ENCODE data around the gene TBX6.

TBX6 gene

GRCh38 chr16:30066761-30067583, 24.8 kb downstream of the TBX6 start:
- Mint-ChIP-seq H3K27ac (peak overlapping the region; percentile 99), H3K9me3 (no peaks in the 10 kb centered on the region), H3K4me3 (peak overlapping the region; percentile 99), H3K27me3 (no peaks in the 10 kb centered on the region), H3K4me1 (peaks cover 47% of the 10 kb centered on the region), H3K36me3 (peaks cover 42% of the 10 kb centered on the region)
- ATAC-seq: no peak

GRCh38 chr16:30065943-30066760, 25.6 kb downstream of the TBX6 start:
- Mint-ChIP-seq H3K9me3 (no peaks in the 10 kb centered on the region), H3K4me3 (peak overlapping the region; percentile 99), H3K27ac (peak overlapping the region; percentile 99), H3K4me1 (peaks cover 47% of the 10 kb centered on the region), H3K27me3 (no peaks in the 10 kb centered on the region), H3K36me3 (peaks cover 40% of the 10 kb centered on the region)
- ATAC-seq: peak; percentile 0

GRCh38 chr16:30065102-30065942, 26.4 kb downstream of the TBX6 start, which contains the start of gene ALDOA:
Gene ALDOA (plus strand): TSS chr16:30065760. CDS start chr16:30066898, 1,138 bp downstream.
- H3K9me3 Mint-ChIP-seq: no peaks in the 10 kb centered on the region
- H3K4me3 Mint-ChIP-seq: peak within 1 kb of the TSS; percentile 99
- peak; percentile 95 for ATAC-seq
- H3K4me1 Mint-ChIP-seq: peaks cover 45% of the 10 kb centered on the region
- H3K36me3 Mint-ChIP-seq: peaks cover 38% of the 10 kb centered on the region
- peak within 1 kb of the TSS; percentile 99 for H3K27ac Mint-ChIP-seq
- H3K27me3 Mint-ChIP-seq: no peaks in the 10 kb centered on the region

- Mint-ChIP-seq H3K27ac (peak overlapping the region; percentile 99), H3K27me3 (no peaks in the 10 kb centered on the region), H3K36me3 (peaks cover 32% of the 10 kb centered on the region), H3K4me3 (peak overlapping the region; percentile 99), H3K9me3 (no peaks in the 10 kb centered on the region), H3K4me1 (peaks cover 39% of the 10 kb centered on the region)
- peak; percentile 2 for ATAC-seq
These were observed 27.0 kb downstream of the TBX6 start for GRCh38 chr16:30064729-30065101.

- H3K9me3 Mint-ChIP-seq: no peaks in the 10 kb centered on the region
- H3K27ac Mint-ChIP-seq: peak overlapping the region; percentile 99
- H3K36me3 Mint-ChIP-seq: peaks cover 26% of the 10 kb centered on the region
- peaks cover 34% of the 10 kb centered on the region for H3K4me1 Mint-ChIP-seq
- peak overlapping the region; percentile 99 for H3K4me3 Mint-ChIP-seq
- ATAC-seq: peak; percentile 61
- H3K27me3 Mint-ChIP-seq: no peaks in the 10 kb centered on the region
These were observed 27.6 kb downstream of the TBX6 start for GRCh38 chr16:30063893-30064728.

- Mint-ChIP-seq H3K9me3 (no peaks in the 10 kb centered on the region), H3K36me3 (peaks cover 19% of the 10 kb centered on the region), H3K27me3 (no peaks in the 10 kb centered on the region), H3K27ac (peak overlapping the region; percentile 99), H3K4me1 (peaks cover 30% of the 10 kb centered on the region), H3K4me3 (peak overlapping the region; percentile 99)
- ATAC-seq: no peak
These were observed 28.3 kb downstream of the TBX6 start for GRCh38 chr16:30063278-30063892.

GRCh38 chr16:30060836-30061554, 30.7 kb downstream of the TBX6 start:
- H3K4me3 Mint-ChIP-seq: no peak overlapping the region
- H3K9me3 Mint-ChIP-seq: no peaks in the 10 kb centered on the region
- ATAC-seq: no peak
- H3K4me1 Mint-ChIP-seq: peaks cover 12% of the 10 kb centered on the region
- H3K27ac Mint-ChIP-seq: no peak overlapping the region
- no peaks in the 10 kb centered on the region for H3K27me3 Mint-ChIP-seq
- H3K36me3 Mint-ChIP-seq: no peaks in the 10 kb centered on the region

- Mint-ChIP-seq H3K36me3 (no peaks in the 10 kb centered on the region), H3K4me1 (peaks cover 12% of the 10 kb centered on the region), H3K27me3 (no peaks in the 10 kb centered on the region), H3K27ac (no peak overlapping the region), H3K9me3 (no peaks in the 10 kb centered on the region), H3K4me3 (no peak overlapping the region)
- ATAC-seq: no peak
These were observed 31.4 kb downstream of the TBX6 start for GRCh38 chr16:30060346-30060745.

GRCh38 chr16:30054959-30055553, 36.7 kb downstream of the TBX6 start:
- peak overlapping the region; percentile 5 for H3K4me3 Mint-ChIP-seq
- H3K27ac Mint-ChIP-seq: no peak overlapping the region
- H3K4me1 Mint-ChIP-seq: peaks cover 8% of the 10 kb centered on the region
- H3K9me3 Mint-ChIP-seq: no peaks in the 10 kb centered on the region
- no peak for ATAC-seq
- no peaks in the 10 kb centered on the region for H3K36me3 Mint-ChIP-seq
- peaks cover 10% of the 10 kb centered on the region for H3K27me3 Mint-ChIP-seq

- H3K27ac Mint-ChIP-seq: no peak overlapping the region
- H3K36me3 Mint-ChIP-seq: no peaks in the 10 kb centered on the region
These were observed 37.3 kb downstream of the TBX6 start for GRCh38 chr16:30054451-30054850.

GRCh38 chr16:30053376-30054015, 38.2 kb downstream of the TBX6 start:
- peaks cover 10% of the 10 kb centered on the region for H3K27me3 Mint-ChIP-seq
- H3K36me3 Mint-ChIP-seq: no peaks in the 10 kb centered on the region
- peak; percentile 14 for ATAC-seq
- peaks cover 8% of the 10 kb centered on the region for H3K4me1 Mint-ChIP-seq
- H3K27ac Mint-ChIP-seq: peak overlapping the region; percentile 51
- H3K9me3 Mint-ChIP-seq: no peaks in the 10 kb centered on the region
- H3K4me3 Mint-ChIP-seq: peak overlapping the region; percentile 88

More at GRCh38 chr16:30054451-30054850, 37.3 kb downstream of the TBX6 start:
- peaks cover 8% of the 10 kb centered on the region for H3K4me1 Mint-ChIP-seq
- H3K27me3 Mint-ChIP-seq: peaks cover 10% of the 10 kb centered on the region
- no peaks in the 10 kb centered on the region for H3K9me3 Mint-ChIP-seq
- H3K4me3 Mint-ChIP-seq: no peak overlapping the region
- no peak for ATAC-seq

- H3K27ac Mint-ChIP-seq: peak overlapping the region; percentile 51
- no peaks in the 10 kb centered on the region for H3K36me3 Mint-ChIP-seq
- H3K4me3 Mint-ChIP-seq: peak overlapping the region; percentile 88
- peaks cover 8% of the 10 kb centered on the region for H3K4me1 Mint-ChIP-seq
- peak; percentile 89 for ATAC-seq
- no peaks in the 10 kb centered on the region for H3K9me3 Mint-ChIP-seq
- peaks cover 10% of the 10 kb centered on the region for H3K27me3 Mint-ChIP-seq
These were observed 38.9 kb downstream of the TBX6 start for GRCh38 chr16:30052671-30053372.
